Spleen (tissue), 11 donors: ENCODE data around the gene GALNT17. TPM values are rescaled to one million over a fixed set of nuclear protein-coding genes. Genes with fewer than 3 reads are reported as not detected.
A peak's percentile ranks its signal among the peaks of the same experiment; 100 is the strongest.

ENCODE experiments used
- DNase-seq: peaks from one replicate; pipeline ENCODE4 v3.0.0-alpha.2; 2020
- H3K27ac ChIP-seq, 8 donors: fragments of 200-600 bp; sonication (generic) in 7 of 8; 1 replicate in 4 of 8; 2 replicates in 4 of 8; pipeline versions ENCODE4 v1.5.0 to v1.8.0; 2016 to 2021; ENCODE audit warnings: inconsistent platforms in 4 of 8, mild to moderate bottlenecking in 4 of 8, moderate library complexity in 1 of 8
- H3K27me3 ChIP-seq, 7 donors: fragments of 200-600 bp; sonication (generic) in 6 of 7; replicated peaks in 1 of 7; 1 replicate in 4 of 7; 2 replicates in 3 of 7; pipeline versions ENCODE4 v1.5.0 to v1.8.0; 2016 to 2021; ENCODE audit warnings: inconsistent platforms in 3 of 7, mild to moderate bottlenecking in 1 of 7
- H3K36me3 ChIP-seq, 6 donors: fragments of 200-600 bp; sonication (generic) in 5 of 6; 1 replicate in 4 of 6; 2 replicates in 2 of 6; pipeline versions ENCODE4 v1.5.0 to v1.8.0; 2016 to 2021; ENCODE audit warnings: inconsistent platforms in 2 of 6
- H3K4me1 ChIP-seq, 6 donors: fragments of 200-600 bp; sonication (generic) in 5 of 6; 1 replicate in 3 of 6; 2 replicates in 3 of 6; pipeline versions ENCODE4 v1.5.0 to v1.8.0; 2016 to 2021; ENCODE audit warnings: inconsistent platforms in 3 of 6
- H3K4me3 ChIP-seq, 8 donors: fragments of 200-600 bp; sonication (generic) in 7 of 8; 1 replicate in 4 of 8; 2 replicates in 4 of 8; pipeline versions ENCODE4 v1.5.0 to v1.8.0; 2016 to 2021; ENCODE audit warnings: inconsistent platforms in 4 of 8, mild to moderate bottlenecking in 4 of 8, moderate library complexity in 2 of 8
- H3K9me3 ChIP-seq, 8 donors: fragments of 200-600 bp; sonication (generic) in 7 of 8; 1 replicate in 4 of 8; 2 replicates in 4 of 8; pipeline versions ENCODE4 v1.5.0 to v1.8.0; 2016 to 2021; ENCODE audit warnings: inconsistent platforms in 4 of 8
- POLR2A ChIP-seq, 3 donors: fragments of 450-650 bp; IDR thresholded peaks; one replicate each; pipeline ENCODE4 v1.5.1; 2017; ENCODE audit warnings: antibody characterized with exemption in 3 of 3, mild to moderate bottlenecking in 1 of 3
- POLR2AphosphoS5 ChIP-seq, 3 donors: sonication (generic); formaldehyde crosslinking; IDR thresholded peaks; one replicate each; pipeline ENCODE4 v1.5.1; 2017; ENCODE audit warnings: antibody characterized with exemption in 3 of 3
- WGBS, 5 donors: extraction: QIAGEN DNeasy Blood & Tissue Kit in 3 of 5; methylation state at CpG; one replicate each; pipeline versions ENCODE4 v1.1.5 to v1.1.7; 2013 to 2018; 5-methylcytosine and 5-hydroxymethylcytosine counted together
- intact Hi-C: fragments of 100-400 bp; cut with DNase I; formaldehyde crosslinking; loops from one replicate; pipeline ENCODE4 v1.15.0; 2023; ENCODE audit warnings: low total_unique reads
- polyA plus RNA-seq, 3 donors: library from polyadenylated mRNA; stranded (reverse); fragments of 200-250 nt; gene quantifications; one replicate each; pipeline ENCODE4 v1.2.1, GENCODE V29; 2013
- total RNA-seq, 7 donors: library from RNA; depleted of rRNA in 3 of 7; stranded (reverse); fragments of >200 nt in 3 of 7; fragmentation: NEBNext Ultra II Directional in 4 of 7; extraction: Animal tissue kit (Norgen Biotek cat#: 25700) in 4 of 7; gene quantifications; one replicate each; pipeline versions ENCODE4 v1.1.0 to v1.2.1, GENCODE V29; 2016 to 2021
- TF ChIP-seq, protein P1 (sequence below), 11 experiments: fragments of 200-600 bp in 7 of 11; fragments of 450-650 bp in 4 of 11; sonication (generic) in 4 of 11; IDR thresholded peaks in 8 of 11; conservative IDR thresholded peaks in 3 of 11; 1 replicate in 7 of 11; 2 replicates in 4 of 11; pipeline versions ENCODE4 v1.4.0 to v1.8.0; 2016 to 2021; ENCODE audit warnings: antibody characterized with exemption in 11 of 11, inconsistent platforms in 4 of 11, mild to moderate bottlenecking in 1 of 11
- donor health status: healthy with polysubstance abuse.
- donor health status: DM: no; HTN: no; CAD: no; lungs with moderate emphysema.
- donor health status: DM: no; HTN: no; CAD: no.
- donor health status: Bipolar disorder and iron deficiency.
- donor health status: healthy.
- donor health status: DM: no; HTN: no; CAD: no.
- donor health status: DM: yes; HTN: yes; CAD: no.

GALNT17 gene
- total and polyA plus RNA-seq, 10 donors: 0.39 to 10.8 (median 3.1) TPM

DNA sequence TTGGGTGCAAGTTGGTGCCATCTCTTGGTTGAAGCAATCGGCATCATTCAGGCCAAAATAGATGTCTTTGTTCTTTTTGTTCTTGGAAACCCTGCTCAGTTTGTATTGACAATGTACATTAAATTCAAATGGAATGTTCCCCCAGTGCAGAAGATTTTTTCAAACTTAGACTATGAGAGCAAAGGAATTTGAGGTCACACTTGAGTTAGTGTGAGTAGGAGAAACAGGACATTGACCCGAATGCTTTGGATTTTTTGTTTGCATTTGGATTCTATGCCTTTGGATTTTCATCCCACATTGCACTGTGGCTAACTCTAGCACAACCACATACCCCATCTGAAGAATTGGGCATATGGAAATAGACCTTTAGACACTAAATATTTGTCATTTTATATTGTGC lies 480.0 kb downstream of the GALNT17 start:
- Histone ChIP-seq H3K9me3 (peaks cover 0 to 16% (median 11%) of the 10 kb centered on the region in 8 donors), H3K36me3 (no peaks in the 10 kb centered on the region), H3K4me3 (no peak overlapping the region), H3K27ac (no peak overlapping the region), H3K4me1 (peaks cover 0 to 9% (median 2%) of the 10 kb centered on the region in 6 donors), H3K27me3 (no peaks in the 10 kb centered on the region)
- WGBS, 5 donors: 71 to 92% (median 81%) methylated on average over 2 of the region's 2 CpGs
- no peak for TF ChIP-seq POLR2A (IDR thresholded peaks at IDR 0.05)
- TF ChIP-seq, protein P1, sequence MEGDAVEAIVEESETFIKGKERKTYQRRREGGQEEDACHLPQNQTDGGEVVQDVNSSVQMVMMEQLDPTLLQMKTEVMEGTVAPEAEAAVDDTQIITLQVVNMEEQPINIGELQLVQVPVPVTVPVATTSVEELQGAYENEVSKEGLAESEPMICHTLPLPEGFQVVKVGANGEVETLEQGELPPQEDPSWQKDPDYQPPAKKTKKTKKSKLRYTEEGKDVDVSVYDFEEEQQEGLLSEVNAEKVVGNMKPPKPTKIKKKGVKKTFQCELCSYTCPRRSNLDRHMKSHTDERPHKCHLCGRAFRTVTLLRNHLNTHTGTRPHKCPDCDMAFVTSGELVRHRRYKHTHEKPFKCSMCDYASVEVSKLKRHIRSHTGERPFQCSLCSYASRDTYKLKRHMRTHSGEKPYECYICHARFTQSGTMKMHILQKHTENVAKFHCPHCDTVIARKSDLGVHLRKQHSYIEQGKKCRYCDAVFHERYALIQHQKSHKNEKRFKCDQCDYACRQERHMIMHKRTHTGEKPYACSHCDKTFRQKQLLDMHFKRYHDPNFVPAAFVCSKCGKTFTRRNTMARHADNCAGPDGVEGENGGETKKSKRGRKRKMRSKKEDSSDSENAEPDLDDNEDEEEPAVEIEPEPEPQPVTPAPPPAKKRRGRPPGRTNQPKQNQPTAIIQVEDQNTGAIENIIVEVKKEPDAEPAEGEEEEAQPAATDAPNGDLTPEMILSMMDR (IDR thresholded peaks at IDR 0.05 in 8 of 11, conservative IDR thresholded peaks at IDR 0.05 in 3 of 11): no peak
- TF ChIP-seq POLR2AphosphoS5 (IDR thresholded peaks at IDR 0.05): no peak
- intact Hi-C loops: no loop called here
- no peak for DNase-seq

DNA sequence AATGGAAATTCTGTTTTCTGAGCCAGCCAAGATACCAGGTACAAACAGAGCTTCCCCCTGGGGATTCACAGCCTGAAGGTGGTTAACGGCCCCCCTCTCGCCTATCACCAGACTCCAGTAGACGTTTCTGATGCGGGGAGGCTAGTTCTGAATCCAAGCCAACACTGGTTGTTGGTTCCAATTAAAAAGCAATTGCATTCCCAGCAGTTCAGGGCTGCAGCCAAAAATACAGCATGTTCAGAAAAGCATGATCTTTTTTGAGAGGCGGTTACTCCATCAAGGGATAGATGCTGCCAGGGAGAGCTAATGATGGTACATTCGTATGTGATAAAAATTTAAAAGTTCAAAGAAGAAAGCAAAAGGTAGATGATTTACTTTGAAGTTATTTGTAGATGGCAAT lies 481.0 kb downstream of the GALNT17 start:
- intact Hi-C loops: no loop called here
- H3K4me1 ChIP-seq: peaks cover 0 to 9% (median 2%) of the 10 kb centered on the region in 6 donors
- no peak for DNase-seq
- no peaks in the 10 kb centered on the region for H3K36me3 ChIP-seq
- 54 to 67% (median 58%) methylated on average over 6 of the region's 6 CpGs for WGBS, 5 donors
- H3K4me3 ChIP-seq: no peak overlapping the region
- H3K9me3 ChIP-seq: peaks cover 0 to 9% (median 3%) of the 10 kb centered on the region in 8 donors
- H3K27me3 ChIP-seq: no peaks in the 10 kb centered on the region
- TF ChIP-seq POLR2A (IDR thresholded peaks at IDR 0.05) (no peak), POLR2AphosphoS5 (IDR thresholded peaks at IDR 0.05) (no peak)
- TF ChIP-seq, protein P1 (IDR thresholded peaks at IDR 0.05 in 8 of 11, conservative IDR thresholded peaks at IDR 0.05 in 3 of 11): no peak
- peak overlapping the region in 4 of 8 donors; percentile 22 to 41 (median 34) for H3K27ac ChIP-seq

DNA sequence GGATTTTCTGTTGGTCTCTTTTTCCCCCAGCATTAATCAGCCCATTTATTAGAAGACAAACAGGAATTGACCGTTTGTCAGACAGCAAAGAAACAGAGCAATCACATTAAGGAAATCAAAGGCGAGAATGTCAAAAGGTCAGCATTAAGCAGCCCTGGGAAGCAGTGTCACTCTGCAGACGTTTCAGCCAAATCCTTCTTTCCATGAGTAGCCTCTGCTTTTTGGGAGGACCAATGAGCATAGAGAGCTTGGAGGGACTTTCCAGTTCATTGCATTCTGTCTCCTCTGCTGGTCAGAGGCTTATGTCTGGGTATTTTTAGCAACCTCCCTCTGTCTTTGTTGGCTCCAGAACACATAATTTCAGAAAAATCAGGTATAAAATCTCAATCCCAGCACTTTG lies 481.4 kb downstream of the GALNT17 start:
- intact Hi-C loops: no loop called here
- H3K4me1 ChIP-seq: peaks cover 0 to 9% (median 2%) of the 10 kb centered on the region in 6 donors
- no peak for DNase-seq
- no peaks in the 10 kb centered on the region for H3K27me3 ChIP-seq
- 10 to 25% (median 22%) methylated on average over 3 of the region's 3 CpGs for WGBS, 5 donors
- peak overlapping the region in 3 of 8 donors; percentile 31 to 41 (median 37) for H3K27ac ChIP-seq
- TF ChIP-seq, protein P1 (IDR thresholded peaks at IDR 0.05 in 8 of 11, conservative IDR thresholded peaks at IDR 0.05 in 3 of 11): no peak
- TF ChIP-seq POLR2A (IDR thresholded peaks at IDR 0.05): no peak
- no peak for TF ChIP-seq POLR2AphosphoS5 (IDR thresholded peaks at IDR 0.05)
- no peaks in the 10 kb centered on the region for H3K36me3 ChIP-seq
- H3K4me3 ChIP-seq: no peak overlapping the region
- H3K9me3 ChIP-seq: peaks cover 0 to 5% (median 0%) of the 10 kb centered on the region in 8 donors

DNA sequence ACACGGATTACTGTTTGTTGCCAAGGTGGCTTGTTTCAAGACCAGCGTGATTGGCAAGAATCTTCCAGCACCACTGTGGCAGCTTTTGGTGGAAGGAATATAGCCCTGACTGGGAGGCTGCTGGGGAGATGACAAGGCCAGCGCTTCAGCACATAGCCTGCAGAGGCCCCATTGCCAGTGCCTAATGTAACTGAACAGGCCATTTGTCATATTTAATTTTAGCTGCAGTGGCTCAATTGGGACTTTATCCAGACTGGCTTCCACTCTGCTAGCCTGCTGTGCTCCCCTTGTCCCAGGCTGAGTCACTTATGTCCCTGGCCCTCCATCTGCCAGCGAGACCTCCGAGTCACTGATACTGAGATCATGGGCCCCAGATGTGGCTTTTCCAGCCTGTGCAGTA lies 483.1 kb downstream of the GALNT17 start:
- WGBS, 5 donors: 46 to 63% (median 58%) methylated on average over 4 to 5 of the region's 5 CpGs
- intact Hi-C loops: no loop called here
- H3K9me3 ChIP-seq: peaks cover 0 to 7% (median 0%) of the 10 kb centered on the region in 8 donors
- H3K4me3 ChIP-seq: no peak overlapping the region
- peaks cover 0 to 9% (median 2%) of the 10 kb centered on the region in 6 donors for H3K4me1 ChIP-seq
- no peak for TF ChIP-seq POLR2A (IDR thresholded peaks at IDR 0.05)
- peak in 1 of 3 donors; percentile 10 for TF ChIP-seq POLR2AphosphoS5 (IDR thresholded peaks at IDR 0.05)
- TF ChIP-seq, protein P1 (IDR thresholded peaks at IDR 0.05 in 8 of 11, conservative IDR thresholded peaks at IDR 0.05 in 3 of 11): no peak
- H3K36me3 ChIP-seq: no peaks in the 10 kb centered on the region
- H3K27ac ChIP-seq: peak overlapping the region in 4 of 8 donors; percentile 15 to 37 (median 22)
- DNase-seq: no peak
- H3K27me3 ChIP-seq: no peaks in the 10 kb centered on the region
